Lower leg skin (tissue), 4 donors: ENCODE results near the gene C4BPA. TPM values are rescaled to one million over a fixed set of nuclear protein-coding genes. Genes with fewer than 3 reads are reported as not detected.

Source experiments
- DNase-seq, 2 donors: peaks; one replicate each; pipeline ENCODE4 v3.0.0-alpha.2; 2019; ENCODE audit warnings: low spot score in 2 of 2
- H3K4me3 ChIP-seq: fragments of 200-600 bp; sonication (generic); 2 replicates; pipeline ENCODE4 v1.5.1; 2017; ENCODE audit warnings: mild to moderate bottlenecking, low read depth; ENCODE audit not compliant: poor library complexity, severe bottlenecking
- POLR2A ChIP-seq, 2 donors: fragments of 450-650 bp; IDR thresholded peaks; one replicate each; pipeline ENCODE4 v1.6.1; 2016 to 2017; ENCODE audit warnings: antibody characterized with exemption in 2 of 2, mild to moderate bottlenecking in 1 of 2, moderate library complexity in 1 of 2
- WGBS, 2 donors: methylation state at CpG; one replicate each; pipeline ENCODE4 v1.1.5; 2018; 5-methylcytosine and 5-hydroxymethylcytosine counted together
- intact Hi-C: fragments of 100-400 bp; cut with DNase I; formaldehyde crosslinking; loops from one replicate; pipeline ENCODE4 v1.15.0; 2023; ENCODE audit warnings: low total_unique reads
- total RNA-seq, 4 donors: library from RNA; depleted of rRNA; stranded (reverse); fragments of >200 nt; gene quantifications; one replicate each; pipeline ENCODE4 v1.1.0, GENCODE V29; 2016
- TF ChIP-seq, protein P1 (sequence below), 3 donors: fragments of 450-650 bp; IDR thresholded peaks; one replicate each; pipeline ENCODE4 v1.5.1; 2016; ENCODE audit warnings: antibody characterized with exemption in 3 of 3, mild to moderate bottlenecking in 3 of 3, moderate library complexity in 2 of 3

The C4BPA gene
- total RNA-seq = not detected

DNA sequence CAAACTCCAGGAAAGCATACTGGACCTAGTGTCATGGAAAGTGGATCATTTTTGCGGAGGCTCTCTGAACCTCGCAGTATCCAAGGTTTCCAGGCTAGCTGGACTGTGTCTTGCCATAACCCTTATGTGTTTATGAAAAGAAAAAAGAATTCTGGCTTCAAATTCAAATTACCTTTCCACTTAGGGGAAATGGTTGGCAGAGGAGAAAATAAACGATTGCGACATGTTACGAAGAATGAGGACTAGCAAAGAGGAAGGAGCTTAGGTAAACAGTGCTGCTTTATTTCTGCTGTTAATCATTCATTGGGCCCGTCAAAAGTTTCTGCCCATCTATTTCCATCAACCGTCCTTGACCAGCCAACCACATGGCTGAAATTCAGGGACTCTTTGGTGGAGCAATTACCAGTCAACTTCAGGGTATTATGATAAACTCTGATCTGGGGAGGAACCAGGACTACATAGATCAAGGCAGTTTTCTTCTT is at the start of gene C4BPA:
Gene C4BPA (plus strand): TSS at position 342 of the 482 bp plus-strand sequence. CDS start 8,793 bp downstream, outside the sequence.
- no peak within 1 kb of the TSS for H3K4me3 ChIP-seq
- intact Hi-C loops = no loop called here
- TF ChIP-seq, protein P1, sequence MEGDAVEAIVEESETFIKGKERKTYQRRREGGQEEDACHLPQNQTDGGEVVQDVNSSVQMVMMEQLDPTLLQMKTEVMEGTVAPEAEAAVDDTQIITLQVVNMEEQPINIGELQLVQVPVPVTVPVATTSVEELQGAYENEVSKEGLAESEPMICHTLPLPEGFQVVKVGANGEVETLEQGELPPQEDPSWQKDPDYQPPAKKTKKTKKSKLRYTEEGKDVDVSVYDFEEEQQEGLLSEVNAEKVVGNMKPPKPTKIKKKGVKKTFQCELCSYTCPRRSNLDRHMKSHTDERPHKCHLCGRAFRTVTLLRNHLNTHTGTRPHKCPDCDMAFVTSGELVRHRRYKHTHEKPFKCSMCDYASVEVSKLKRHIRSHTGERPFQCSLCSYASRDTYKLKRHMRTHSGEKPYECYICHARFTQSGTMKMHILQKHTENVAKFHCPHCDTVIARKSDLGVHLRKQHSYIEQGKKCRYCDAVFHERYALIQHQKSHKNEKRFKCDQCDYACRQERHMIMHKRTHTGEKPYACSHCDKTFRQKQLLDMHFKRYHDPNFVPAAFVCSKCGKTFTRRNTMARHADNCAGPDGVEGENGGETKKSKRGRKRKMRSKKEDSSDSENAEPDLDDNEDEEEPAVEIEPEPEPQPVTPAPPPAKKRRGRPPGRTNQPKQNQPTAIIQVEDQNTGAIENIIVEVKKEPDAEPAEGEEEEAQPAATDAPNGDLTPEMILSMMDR (IDR thresholded peaks at IDR 0.05) = no peak
- TF ChIP-seq POLR2A (IDR thresholded peaks at IDR 0.05) = no peak
- no peak for DNase-seq
- 81 to 90% methylated on average over 7 of the region's 7 CpGs for WGBS, 2 donors

DNA sequence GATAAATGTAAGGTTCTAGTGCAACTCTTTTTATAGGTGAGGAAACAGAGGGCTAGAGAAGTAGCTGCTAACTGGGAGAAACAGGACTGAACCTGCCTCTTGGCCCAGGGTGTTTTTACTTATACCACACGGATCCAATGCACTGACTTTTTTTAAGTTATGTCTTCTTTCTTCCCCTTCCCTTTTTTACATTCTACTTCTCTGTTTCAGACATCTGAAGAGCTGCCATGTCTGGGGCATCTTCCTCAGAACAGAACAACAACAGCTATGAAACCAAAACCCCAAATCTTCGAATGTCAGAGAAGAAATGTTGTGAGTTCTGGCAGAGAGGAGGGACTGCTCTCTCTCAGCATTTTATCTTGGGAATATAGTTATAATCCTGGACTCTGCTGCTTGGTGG is 49.5 kb upstream of the C4BPA start:
- intact Hi-C loops = no loop called here
- WGBS, 2 donors = 30 to 36% methylated on average over 2 of the region's 2 CpGs
- no peak overlapping the region for H3K4me3 ChIP-seq
- TF ChIP-seq, protein P1 (IDR thresholded peaks at IDR 0.05) = no peak
- no peak for TF ChIP-seq POLR2A (IDR thresholded peaks at IDR 0.05)
- DNase-seq = no peak

DNA sequence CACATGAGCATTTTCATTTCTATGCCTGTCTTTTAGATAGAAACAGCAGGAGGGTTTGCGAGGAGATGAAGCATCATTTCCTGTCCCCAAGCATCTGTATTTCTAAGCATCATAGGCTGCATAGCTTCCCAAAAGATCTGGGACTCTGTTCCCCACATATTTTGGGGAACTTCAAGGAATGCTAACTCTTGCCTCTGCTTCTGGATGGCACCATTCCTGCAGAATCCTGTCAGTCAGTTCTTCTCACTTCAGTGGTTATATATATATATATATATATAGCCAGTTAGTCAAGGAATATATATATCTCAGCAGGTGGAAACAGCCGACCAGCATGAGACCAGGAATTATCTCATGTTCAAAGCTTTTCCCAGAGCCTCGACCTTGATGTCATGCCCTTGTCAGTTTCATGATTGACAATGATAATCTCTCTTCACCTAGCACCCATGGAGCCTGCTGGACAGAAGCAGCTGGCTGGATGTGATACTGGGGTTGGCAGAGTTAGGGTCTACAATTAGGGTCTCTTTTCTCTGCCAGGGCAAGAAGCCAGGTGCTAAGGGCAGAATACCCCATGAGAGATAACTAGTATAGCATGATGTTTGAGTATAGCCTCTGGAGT is 48.5 kb upstream of the C4BPA start:
- no peak overlapping the region for H3K4me3 ChIP-seq
- DNase-seq = no peak
- TF ChIP-seq, protein P1 (IDR thresholded peaks at IDR 0.05) = no peak
- TF ChIP-seq POLR2A (IDR thresholded peaks at IDR 0.05) = no peak
- intact Hi-C loops = no loop called here
- 76 to 81% methylated on average over 3 of the region's 3 CpGs for WGBS, 2 donors

DNA sequence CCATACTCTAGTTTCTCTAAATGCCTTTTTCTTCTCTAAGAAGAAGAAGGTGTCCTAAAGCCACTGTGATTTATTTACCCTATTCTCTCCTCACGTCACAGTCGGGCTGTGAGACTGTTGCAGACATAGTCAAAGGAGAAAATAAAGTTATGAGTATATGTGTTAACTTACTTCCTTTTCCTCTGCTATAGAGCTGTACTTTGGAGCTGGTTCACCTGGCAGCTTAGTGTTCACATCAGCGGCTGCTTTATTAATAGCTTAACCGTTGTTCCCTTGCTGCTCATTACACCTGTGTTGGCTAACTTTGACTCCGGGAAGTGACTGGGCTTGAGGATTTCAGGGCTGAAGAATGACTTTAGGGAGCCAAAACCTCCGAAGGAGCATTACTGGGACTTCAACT is 47.4 kb upstream of the C4BPA start:
- intact Hi-C loops = no loop called here
- 90 to 91% methylated on average over 6 of the region's 6 CpGs for WGBS, 2 donors
- H3K4me3 ChIP-seq = no peak overlapping the region
- TF ChIP-seq, protein P1 (IDR thresholded peaks at IDR 0.05) = no peak
- TF ChIP-seq POLR2A (IDR thresholded peaks at IDR 0.05) = no peak
- no peak for DNase-seq

DNA sequence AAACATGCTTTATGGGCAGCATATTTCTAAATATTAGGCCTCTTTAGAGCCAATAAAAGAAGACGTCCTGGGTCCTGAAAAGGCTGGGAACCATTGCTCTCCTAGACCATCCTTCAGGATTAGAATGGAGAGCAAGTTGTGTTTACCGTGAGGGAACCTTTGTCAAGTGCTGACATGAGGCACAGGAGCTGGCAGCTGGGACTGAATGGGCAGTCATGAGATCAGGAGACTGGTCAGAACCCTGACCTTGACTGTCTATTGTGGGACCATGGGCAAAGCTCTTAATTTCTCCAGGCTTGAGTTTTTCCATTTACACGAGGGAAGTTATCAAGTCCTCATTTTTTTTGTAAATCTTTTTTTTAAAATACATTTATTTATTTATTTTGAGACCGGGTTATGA is 45.8 kb upstream of the C4BPA start:
- DNase-seq = no peak
- WGBS, 2 donors = 85 to 93% methylated on average over 4 of the region's 4 CpGs

More for the DNA sequence above, 45.8 kb upstream of the C4BPA start:
- no peak overlapping the region for H3K4me3 ChIP-seq
- intact Hi-C loops = no loop called here
- TF ChIP-seq, protein P1 (IDR thresholded peaks at IDR 0.05) = no peak
- no peak for TF ChIP-seq POLR2A (IDR thresholded peaks at IDR 0.05)
